ENCODE results near the gene CSKMT. TPM values are rescaled to one million over a fixed set of nuclear protein-coding genes. Genes with fewer than 3 reads are reported as not detected.
"Not testable (repeated sequence)": the region's sequence is repeated elsewhere in the genome, so short reads cannot be mapped to it uniquely, and the experiment has no call there.

Gene CSKMT
- total and polyA plus RNA-seq, 2 donors, result 5.0 to 9.5 TPM

DNA sequence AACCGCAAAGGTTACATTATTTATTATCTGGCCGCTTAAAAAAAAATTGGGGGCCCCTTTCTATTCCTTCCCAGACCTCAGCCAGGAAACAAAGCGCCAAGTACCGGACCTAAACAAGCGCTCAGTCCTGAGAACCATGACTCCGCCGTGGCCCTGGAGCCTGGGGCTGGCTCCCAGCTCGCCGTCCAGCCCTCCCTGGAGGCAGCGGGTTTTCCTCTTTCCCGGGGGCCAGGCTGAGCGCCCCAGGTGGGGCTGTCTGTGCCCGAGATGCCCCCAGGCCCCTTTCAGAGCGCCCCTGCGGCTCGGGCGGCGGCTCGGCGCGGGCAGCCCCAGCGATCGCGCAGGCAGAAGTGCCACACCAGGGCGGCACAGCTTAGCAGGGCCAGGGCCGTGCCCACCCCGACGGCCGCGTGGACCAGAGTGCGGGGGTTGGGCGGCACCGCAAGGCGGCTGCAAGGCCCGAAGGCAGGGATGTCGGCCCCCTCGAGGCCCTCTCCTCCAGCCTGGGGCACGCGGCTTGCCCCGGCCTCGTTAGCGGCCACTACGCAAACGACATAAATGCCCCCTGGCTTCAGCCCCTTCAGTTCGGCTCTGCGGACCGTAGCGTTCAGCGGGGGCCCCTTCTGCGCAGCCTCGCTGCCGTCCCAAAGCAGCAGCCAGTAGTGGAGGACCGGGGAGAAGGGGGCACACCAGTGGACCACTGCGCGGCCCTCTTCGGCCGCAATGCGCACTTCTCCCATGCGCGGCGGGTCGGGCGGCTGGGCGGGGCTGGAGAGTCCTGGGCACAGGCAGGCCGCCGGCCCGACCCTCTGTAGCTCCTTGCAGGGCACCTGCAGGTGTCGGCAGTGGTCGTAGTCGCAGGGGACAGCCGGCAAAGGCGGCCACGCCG, 22.6 kb downstream of the CSKMT start:
- Histone ChIP-seq H3K4me1 (ENCODE audit: insufficient read depth) (no peaks in the 10 kb centered on the region), H3K27ac (ENCODE audit: low read depth) (no peak overlapping the region), H3K4me3 (ENCODE audit: low read depth, low read length) (peak overlapping the region; percentile 38), H3K36me3 (ENCODE audit: insufficient read depth) (peaks cover 7% of the 10 kb centered on the region)
- no peak for DNase-seq (ENCODE audit: extremely low spot score)
- 38% methylated on average over 74 of the region's 74 CpGs for WGBS

DNA sequence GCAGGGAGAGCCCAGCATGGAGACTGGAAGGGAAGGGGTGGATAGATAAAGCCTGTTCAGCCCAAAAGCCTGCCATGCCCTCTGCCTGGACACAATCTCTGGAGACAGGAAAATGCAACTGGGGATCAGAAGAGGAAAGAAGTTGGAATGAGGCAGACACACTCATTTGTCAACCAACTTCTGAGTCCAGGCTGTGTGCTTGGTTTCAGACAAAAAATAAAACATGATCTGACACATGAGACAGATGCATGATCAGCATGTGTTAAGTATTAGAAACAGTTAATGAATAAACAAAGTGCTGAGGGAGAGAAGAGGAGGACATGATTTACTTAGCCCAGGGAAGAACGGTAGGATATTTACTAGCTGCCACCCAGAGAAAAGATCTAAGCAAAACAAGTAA, 23.4 kb downstream of the CSKMT start:
- H3K27ac ChIP-seq (ENCODE audit: low read depth), result no peak overlapping the region
- peak overlapping the region; percentile 13 for H3K4me3 ChIP-seq (ENCODE audit: low read depth, low read length)
- 37% methylated on average over 1 of the region's 1 CpG for WGBS
- H3K4me1 ChIP-seq (ENCODE audit: insufficient read depth), result no peaks in the 10 kb centered on the region
- H3K36me3 ChIP-seq (ENCODE audit: insufficient read depth), result peaks cover 7% of the 10 kb centered on the region
- DNase-seq (ENCODE audit: extremely low spot score), result no peak

DNA sequence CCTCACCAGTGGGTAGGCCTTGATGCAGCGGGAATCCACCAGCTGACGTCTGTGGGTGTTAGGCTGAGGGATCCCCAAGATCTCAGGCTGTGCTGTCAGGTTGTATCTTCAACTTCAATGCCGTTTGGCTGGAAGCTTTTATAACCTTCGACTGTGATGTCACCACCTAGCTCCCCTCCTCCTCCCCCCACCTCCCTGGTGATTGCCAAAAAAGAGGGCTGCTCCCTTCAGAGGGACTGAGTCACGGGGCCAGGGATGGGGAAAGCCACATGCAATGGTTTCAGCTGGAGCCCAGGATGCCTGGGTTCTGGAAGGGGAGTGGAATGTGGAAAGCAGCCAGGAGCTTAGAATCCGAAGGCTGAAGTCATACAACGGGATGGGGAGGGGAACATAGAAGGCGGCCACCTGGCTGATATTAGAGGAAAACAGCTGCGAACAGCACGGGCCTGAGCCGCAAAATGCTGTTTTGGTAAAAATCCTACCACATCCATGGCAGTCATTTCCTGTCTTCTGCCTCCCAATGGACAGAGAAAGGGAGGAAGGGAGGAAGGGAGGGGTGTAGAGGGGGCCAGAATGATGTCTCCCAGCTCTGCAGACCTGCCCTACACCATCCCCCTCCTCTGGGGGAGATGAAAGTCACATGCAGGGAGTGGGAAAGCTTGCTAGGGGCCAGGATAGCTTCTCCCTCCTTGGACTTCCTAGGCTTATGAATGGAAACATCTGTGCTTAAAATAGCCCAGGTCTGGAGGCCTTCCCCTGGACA, 24.5 kb downstream of the CSKMT start, which contains the start of gene LRRN4CL:
Gene LRRN4CL, minus strand, starts transcription at position 110 of the 763 bp plus-strand sequence. CDS start 1,022 bp downstream, outside the sequence.
- DNase-seq (ENCODE audit: extremely low spot score), result no peak
- Histone ChIP-seq H3K4me3 (ENCODE audit: low read depth, low read length) (peak within 1 kb of the TSS; percentile 13), H3K36me3 (ENCODE audit: insufficient read depth) (peaks cover 7% of the 10 kb centered on the region), H3K4me1 (ENCODE audit: insufficient read depth) (no peaks in the 10 kb centered on the region), H3K27ac (ENCODE audit: low read depth) (peak within 1 kb of the TSS; percentile 28)
- 24% methylated on average over 11 of the region's 11 CpGs for WGBS

DNA sequence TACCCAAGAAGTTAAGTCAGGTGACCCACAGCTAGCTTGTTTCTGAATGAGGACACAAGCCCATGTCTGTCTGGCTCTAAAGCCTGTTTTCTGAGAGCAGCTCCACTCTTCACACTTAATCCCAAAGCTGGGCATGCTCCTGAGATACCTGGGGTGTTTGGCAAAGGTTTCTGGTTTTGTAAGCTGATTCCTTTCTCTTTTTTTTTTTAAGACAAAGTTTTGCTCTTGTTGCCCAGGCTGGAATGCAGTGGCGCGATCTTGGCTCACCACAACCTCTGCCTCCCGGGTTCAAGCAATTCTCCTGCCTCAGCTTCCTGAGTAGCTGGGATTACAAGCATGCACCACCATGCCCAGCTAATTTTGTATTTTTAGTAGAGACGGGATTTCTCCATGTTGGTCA, 28.5 kb downstream of the CSKMT start:
- H3K4me1 ChIP-seq (ENCODE audit: insufficient read depth); DNase-seq (ENCODE audit: extremely low spot score): not testable (repeated sequence)

DNA sequence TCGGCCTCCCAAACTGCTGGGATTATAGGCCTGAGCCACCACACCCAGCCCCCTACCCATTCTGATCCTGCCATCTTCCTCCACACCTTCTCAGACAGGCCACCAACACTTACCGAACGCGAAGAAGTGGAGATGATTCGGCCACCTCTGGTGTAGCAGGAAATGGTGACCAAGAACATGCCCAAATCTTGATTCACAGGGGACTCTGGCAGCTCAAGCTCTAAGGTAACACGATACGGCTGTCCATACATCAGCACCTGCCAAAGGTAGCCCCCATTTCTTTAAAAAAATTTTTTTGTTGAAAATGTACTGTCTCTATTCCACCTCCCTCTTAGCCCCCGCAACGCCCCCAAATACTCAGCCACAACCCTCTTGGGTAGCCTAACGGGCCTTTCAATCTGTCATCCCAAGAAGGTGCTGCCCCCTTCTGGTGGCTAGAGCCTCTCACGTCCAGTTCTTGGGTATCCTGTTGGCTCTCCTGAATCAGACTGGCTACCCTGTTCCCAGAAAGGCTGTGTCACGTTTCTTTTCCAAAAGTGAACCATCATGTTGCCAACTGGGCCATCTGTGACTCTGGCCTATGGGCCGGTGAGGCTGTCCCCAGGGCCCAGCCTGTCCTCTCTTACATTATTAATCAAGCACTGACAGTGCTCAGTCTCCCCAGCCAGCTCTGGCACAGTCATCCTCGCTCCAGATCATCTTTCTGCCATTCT, 29.5 kb downstream of the CSKMT start:
- 47% methylated on average over 14 of the region's 14 CpGs for WGBS
- no peaks in the 10 kb centered on the region for H3K4me1 ChIP-seq (ENCODE audit: insufficient read depth)
- H3K36me3 ChIP-seq (ENCODE audit: insufficient read depth), result peaks cover 7% of the 10 kb centered on the region
- no peak overlapping the region for H3K27ac ChIP-seq (ENCODE audit: low read depth)
- no peak overlapping the region for H3K4me3 ChIP-seq (ENCODE audit: low read depth, low read length)
- DNase-seq (ENCODE audit: extremely low spot score), result no peak

More for the DNA sequence above, 28.5 kb downstream of the CSKMT start:
- H3K27ac ChIP-seq (ENCODE audit: low read depth); H3K4me3 ChIP-seq (ENCODE audit: low read depth, low read length); H3K36me3 ChIP-seq (ENCODE audit: insufficient read depth): not testable (repeated sequence)
- 74% methylated on average over 4 of the region's 4 CpGs for WGBS

- Histone ChIP-seq H3K27ac (ENCODE audit: low read depth) (no peak overlapping the region), H3K4me1 (ENCODE audit: insufficient read depth) (no peaks in the 10 kb centered on the region), H3K4me3 (ENCODE audit: low read depth, low read length) (no peak overlapping the region), H3K36me3 (ENCODE audit: insufficient read depth) (no peaks in the 10 kb centered on the region)
- no peak for DNase-seq (ENCODE audit: extremely low spot score)
- WGBS, result 93% methylated on average over 11 of the region's 11 CpGs
These were observed 37.1 kb downstream of the CSKMT start for GRCh38 chr11:62702246-62702645.

DNA sequence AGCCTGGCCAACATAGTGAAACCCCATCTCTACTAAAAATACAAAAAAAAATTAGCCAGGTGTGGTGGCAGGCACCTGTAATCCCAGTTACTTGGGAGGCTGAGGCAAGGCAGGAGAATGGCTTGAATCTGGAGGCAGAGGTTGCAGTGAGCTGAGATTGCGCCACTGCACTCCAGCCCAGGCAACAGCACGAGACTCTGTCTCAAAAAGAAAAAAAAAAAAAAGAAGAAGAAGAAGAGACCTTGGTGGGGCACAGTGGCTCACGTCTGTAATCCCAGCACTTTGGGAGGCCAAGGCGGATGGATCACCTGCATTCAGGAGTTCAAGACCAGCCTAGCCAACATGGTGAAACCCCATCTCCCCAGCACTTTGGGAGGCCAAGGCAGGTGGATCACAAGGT, 38.8 kb downstream of the CSKMT start:
- not testable (repeated sequence) for H3K4me3 ChIP-seq (ENCODE audit: low read depth, low read length); DNase-seq (ENCODE audit: extremely low spot score); H3K36me3 ChIP-seq (ENCODE audit: insufficient read depth); H3K27ac ChIP-seq (ENCODE audit: low read depth); H3K4me1 ChIP-seq (ENCODE audit: insufficient read depth)
- WGBS, result 94% methylated on average over 4 of the region's 4 CpGs

DNA sequence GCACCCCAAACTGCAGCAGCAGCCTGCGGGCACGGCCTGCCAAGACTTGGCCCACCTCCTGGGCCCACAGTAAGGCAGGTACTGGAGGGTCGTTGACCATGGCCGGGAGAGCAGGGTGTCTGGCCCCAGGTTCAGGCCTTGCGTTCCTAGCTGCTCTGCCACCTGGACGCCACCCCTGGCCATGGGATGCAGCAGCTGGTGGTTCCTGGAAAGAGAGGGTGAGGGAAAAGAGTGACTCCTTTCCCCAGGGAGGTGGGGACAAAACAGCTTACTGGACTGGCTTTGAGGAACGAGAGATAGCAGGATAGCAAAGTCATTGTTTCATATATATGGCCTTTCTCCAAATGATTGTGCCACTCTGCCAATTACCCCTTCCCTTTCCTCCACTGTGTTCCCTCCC, 40.3 kb downstream of the CSKMT start:
- Histone ChIP-seq H3K4me1 (ENCODE audit: insufficient read depth) (no peaks in the 10 kb centered on the region), H3K27ac (ENCODE audit: low read depth) (peak overlapping the region; percentile 11), H3K36me3 (ENCODE audit: insufficient read depth) (no peaks in the 10 kb centered on the region), H3K4me3 (ENCODE audit: low read depth, low read length) (peak overlapping the region; percentile 69)
- WGBS, result 45% methylated on average over 7 of the region's 7 CpGs
- DNase-seq (ENCODE audit: extremely low spot score), result no peak

DNA sequence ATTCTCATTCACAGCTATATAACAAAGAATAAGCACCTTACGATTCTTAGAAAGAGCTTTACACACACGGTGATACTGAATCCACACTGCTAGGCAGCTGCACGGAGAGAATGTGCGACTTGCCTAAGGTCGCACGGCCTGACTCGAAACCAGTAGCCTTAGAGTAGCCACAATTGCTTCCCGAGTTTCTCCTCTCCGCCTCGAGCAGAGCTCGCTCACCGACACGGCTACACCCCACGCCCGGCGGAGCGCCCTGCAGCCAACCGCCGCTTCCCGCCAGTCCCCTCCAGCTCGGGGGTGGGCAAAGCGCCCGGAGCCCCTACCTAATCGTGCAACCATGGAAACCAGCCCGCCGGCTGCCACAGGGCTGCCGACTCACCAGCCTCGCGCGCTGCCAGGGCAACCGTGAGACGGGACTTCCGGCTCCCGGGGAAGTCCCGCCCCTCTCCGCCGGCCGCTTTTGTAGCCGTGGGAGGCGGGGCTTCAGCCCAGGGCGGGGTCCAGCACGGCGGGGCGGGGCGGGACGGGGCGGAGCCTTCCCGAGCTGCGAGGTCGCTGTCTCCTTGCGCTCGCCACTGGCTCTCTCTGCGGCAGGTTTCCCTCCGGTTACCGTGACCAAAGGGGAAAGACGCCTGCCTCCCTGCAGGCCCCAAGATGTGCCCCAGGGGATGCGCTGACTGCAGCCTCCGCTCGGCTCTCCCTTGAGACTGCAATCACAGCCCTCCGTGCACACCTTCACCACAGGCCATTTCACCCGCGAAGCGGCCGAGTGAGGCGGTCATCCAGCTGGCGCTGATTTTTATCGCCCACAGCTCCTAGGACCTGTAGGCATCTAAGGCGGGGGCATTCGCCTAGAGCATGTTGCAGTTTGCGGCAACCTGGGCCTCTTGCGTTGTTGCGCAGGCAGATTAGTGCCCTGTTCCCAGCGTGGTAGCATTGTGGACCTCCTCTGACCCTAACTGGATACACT, 41.1 kb downstream of the CSKMT start:
- H3K4me1 ChIP-seq (ENCODE audit: insufficient read depth), result no peaks in the 10 kb centered on the region
- DNase-seq (ENCODE audit: extremely low spot score), result peak; percentile 77
- H3K4me3 ChIP-seq (ENCODE audit: low read depth, low read length), result peak overlapping the region; percentile 69
- 4% methylated on average over 73 of the region's 73 CpGs for WGBS
- no peaks in the 10 kb centered on the region for H3K36me3 ChIP-seq (ENCODE audit: insufficient read depth)
- H3K27ac ChIP-seq (ENCODE audit: low read depth), result no peak overlapping the region

DNA sequence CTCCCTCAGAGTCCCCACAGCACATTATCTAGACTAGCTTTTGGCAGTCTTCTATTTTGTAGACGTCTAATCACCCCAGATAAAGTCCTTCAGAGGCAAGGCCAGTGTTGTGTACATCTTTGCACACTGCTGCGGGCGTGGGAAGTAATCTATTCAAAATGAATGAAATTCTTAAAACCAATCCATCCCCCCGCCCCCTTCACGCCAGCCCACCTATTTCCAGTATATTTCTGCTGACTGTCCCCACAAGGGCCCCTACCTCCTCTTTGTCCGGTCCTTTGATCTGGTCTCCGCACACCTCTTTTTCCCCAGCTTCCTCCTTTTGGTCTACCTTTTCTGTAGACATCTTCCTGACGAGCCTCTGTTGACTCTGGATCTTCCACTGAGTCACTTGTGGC, 41.7 kb downstream of the CSKMT start:
- Histone ChIP-seq H3K36me3 (ENCODE audit: insufficient read depth) (no peaks in the 10 kb centered on the region), H3K4me3 (ENCODE audit: low read depth, low read length) (peak overlapping the region; percentile 69), H3K4me1 (ENCODE audit: insufficient read depth) (no peaks in the 10 kb centered on the region), H3K27ac (ENCODE audit: low read depth) (no peak overlapping the region)
- 73% methylated on average over 8 of the region's 8 CpGs for WGBS
- no peak for DNase-seq (ENCODE audit: extremely low spot score)

DNA sequence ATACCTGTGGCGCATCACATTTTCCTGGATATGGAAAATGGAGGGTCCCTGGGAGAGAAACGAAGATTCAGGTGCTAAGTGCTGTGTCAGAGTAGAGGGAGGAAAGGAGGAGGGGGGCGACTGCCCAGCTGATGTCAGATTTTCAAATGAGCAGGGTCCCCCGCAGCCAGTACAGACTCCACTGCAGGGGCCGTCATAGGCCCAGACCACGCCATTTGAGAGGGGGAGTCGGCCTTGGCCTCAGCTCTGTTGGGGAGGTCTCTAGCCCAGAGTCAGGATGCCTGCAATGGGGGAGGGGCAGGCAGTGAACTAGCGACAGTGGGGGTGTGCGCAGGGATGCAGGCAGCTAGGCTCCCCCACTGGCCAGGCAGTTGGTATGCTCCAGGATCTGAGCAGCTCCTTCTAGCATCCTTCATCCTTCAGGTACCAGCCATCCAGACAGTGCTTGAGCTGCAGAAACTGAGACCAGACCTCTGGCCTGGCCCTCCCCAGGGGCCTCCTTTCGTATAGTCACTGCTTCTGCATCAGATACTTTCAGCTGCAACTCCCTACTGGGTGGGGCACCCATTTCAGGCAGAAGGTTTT, 42.3 kb downstream of the CSKMT start, which contains the start of the genes BSCL2 and GNG3:
Gene BSCL2, minus strand, starts transcription at position 148 of the 585 bp plus-strand sequence. CDS start 229 bp downstream, outside the sequence.
Gene GNG3, plus strand, starts transcription at position 400 of the 585 bp plus-strand sequence. CDS start 620 bp downstream, outside the sequence.
- DNase-seq (ENCODE audit: extremely low spot score), result peak; percentile 43
- H3K36me3 ChIP-seq (ENCODE audit: insufficient read depth), result no peaks in the 10 kb centered on the region
- H3K27ac ChIP-seq (ENCODE audit: low read depth), result no peak within 1 kb of the TSS
- WGBS, result 74% methylated on average over 10 of the region's 10 CpGs
- H3K4me3 ChIP-seq (ENCODE audit: low read depth, low read length), result peak within 1 kb of the TSS; percentile 69
- no peaks in the 10 kb centered on the region for H3K4me1 ChIP-seq (ENCODE audit: insufficient read depth)

GRCh38 chr11:62708392-62708791, 43.3 kb downstream of the CSKMT start:
- Histone ChIP-seq H3K4me3 (ENCODE audit: low read depth, low read length) (peak overlapping the region; percentile 40), H3K36me3 (ENCODE audit: insufficient read depth) (no peaks in the 10 kb centered on the region), H3K4me1 (ENCODE audit: insufficient read depth) (no peaks in the 10 kb centered on the region), H3K27ac (ENCODE audit: low read depth) (peak overlapping the region; percentile 82)
- WGBS, result 73% methylated on average over 5 of the region's 5 CpGs
- DNase-seq (ENCODE audit: extremely low spot score), result no peak
